HG03135 (cell line): ENCODE results near the gene FBLN2.
"Not testable (repeated sequence)": the region's sequence is repeated elsewhere in the genome, so short reads cannot be mapped to it uniquely, and the experiment has no call there.

ENCODE experiments used
- ATAC-seq: cut with Tn5 transposase; IDR thresholded peaks from one replicate; pipeline ENCODE4 v1.9.1; 2021; ENCODE audit warnings: mild to moderate bottlenecking, moderate library complexity; ENCODE audit not compliant: unreplicated experiment

Gene FBLN2

GRCh38 chr3:13548696-13549622 is at the start of gene FBLN2:
Gene FBLN2 (plus strand): TSS chr3:13549125. CDS start chr3:13570356, 21,231 bp downstream.
- no peak for ATAC-seq

DNA sequence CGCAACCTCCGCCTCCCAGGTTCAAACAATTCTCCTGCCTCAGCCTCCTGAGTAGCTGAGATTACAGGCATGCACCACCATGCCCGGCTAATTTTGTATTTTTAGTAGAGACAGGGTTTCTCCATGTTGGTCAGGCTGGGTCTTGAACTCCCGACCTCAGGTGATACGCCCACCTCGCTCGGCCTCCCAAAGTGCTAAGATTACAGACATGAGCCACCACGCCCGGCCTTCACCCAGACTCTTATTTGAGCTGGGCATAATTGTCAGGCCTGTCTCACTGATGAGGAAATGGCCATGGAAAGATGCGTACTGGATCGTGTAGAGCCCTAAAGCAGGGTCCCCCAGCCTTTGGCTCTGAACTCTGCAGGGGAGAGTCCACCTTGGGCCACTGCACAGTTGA is 49.7 kb upstream of the FBLN2 start:
- not testable (repeated sequence) for ATAC-seq

DNA sequence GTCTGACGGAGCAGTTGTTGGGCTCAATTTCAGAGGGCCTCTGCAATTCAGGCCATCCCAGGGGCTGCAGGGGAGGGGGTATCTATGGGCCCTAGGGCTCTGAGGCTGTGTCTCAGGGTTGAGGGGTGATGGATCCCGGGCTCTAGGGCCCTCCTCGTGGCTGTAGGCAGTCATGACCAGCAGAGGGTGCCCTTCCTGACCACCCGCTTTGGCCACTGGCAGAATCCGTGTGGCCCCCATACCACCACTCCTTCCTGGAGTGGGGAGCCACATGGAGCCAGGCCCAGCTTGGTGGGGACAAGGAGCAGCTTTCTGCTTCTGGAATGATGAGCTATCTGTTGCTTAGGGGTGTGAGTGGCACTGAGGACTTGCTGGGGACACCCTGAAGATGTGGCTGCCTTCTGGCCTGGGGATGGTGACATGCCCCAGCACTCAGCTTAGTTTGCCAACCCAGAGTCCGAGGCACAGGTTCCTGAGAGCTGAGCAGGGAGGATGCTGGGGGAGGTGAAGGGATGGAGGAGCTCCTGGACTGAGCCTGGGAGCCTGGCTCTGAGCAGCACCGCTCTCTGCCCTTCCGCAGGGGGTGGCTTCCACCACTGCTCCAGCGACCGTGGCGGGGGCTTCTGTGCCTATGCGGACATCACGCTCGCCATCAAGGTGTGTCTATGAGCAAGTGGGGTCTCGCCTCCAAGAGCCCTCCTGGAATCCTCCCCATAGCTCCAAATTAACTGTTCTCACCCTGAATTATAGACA is 48.6 kb upstream of the FBLN2 start:
- ATAC-seq, result no peak

DNA sequence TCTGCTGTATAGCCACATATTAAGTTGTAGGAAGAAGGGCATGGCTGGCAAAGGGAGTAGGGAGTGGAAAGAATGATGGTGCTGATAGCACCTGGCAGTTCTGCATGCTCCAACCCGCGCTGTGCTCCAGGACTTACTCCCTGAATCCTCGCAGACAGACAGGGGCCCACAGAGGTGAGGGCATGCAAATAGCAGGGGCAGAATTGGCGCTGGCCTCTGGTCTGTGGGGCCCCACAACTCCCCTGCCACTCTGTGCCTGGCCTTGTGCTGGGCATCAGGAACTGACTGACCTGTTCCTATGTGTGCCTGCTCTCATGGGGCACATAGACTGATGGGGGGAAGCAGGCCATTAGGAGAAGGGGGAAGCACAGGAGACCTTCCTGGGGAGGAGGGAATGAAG is 47.9 kb upstream of the FBLN2 start:
- ATAC-seq, result no peak

DNA sequence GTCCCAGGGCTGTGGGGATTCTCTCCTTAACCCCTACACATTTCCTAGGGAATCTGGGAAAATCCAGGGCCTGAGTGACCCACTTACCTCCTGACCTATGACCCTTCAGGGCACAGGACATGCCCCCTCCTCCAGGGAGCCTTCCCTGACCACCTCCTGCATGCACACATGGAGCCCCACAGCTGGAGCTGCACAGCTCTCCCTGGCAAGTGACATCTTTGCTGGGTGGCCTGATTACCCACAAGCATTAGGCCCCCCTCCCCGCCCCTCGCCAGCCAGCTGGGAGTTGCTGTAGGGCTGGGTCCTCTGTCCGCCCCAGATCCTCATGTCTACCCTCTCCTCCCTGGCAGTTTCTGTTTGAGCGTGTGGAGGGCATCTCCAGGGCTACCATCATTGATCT is 47.4 kb upstream of the FBLN2 start:
- ATAC-seq, result no peak

- ATAC-seq, result no peak
These were observed 46.8 kb upstream of the FBLN2 start for GRCh38 chr3:13501958-13502790.

DNA sequence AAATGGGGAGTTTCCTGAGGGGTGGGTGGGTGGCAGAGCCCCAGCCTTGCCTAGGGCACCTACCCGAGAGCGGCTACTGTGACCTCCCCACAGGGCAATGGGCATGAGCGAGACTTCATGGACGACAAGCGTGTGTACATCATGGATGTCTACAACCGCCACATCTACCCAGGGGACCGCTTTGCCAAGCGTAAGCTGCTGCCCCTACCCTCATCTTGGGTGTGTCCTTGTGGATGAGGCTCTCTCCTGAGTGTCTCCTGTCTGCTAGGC is 46.2 kb upstream of the FBLN2 start:
- no peak for ATAC-seq

DNA sequence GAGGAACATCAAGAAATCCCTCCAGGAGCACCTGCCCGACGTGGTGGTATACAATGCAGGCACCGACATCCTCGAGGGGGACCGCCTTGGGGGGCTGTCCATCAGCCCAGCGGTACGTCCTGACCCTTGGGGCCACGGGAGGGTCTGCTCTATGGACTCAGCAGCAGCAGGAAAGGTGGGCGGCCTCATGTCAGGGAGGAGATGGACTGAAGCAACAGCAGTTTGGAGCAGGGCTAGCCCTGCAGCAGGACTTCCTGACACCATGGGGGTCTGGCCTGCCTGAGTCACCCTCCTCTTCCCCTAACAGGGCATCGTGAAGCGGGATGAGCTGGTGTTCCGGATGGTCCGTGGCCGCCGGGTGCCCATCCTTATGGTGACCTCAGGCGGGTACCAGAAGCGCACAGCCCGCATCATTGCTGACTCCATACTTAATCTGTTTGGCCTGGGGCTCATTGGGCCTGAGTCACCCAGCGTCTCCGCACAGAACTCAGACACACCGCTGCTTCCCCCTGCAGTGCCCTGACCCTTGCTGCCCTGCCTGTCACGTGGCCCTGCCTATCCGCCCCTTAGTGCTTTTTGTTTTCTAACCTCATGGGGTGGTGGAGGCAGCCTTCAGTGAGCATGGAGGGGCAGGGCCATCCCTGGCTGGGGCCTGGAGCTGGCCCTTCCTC is 44.6 kb upstream of the FBLN2 start:
- ATAC-seq, result no peak

GRCh38 chr3:13505147-13506130 is 43.5 kb upstream of the FBLN2 start:
- no peak for ATAC-seq

GRCh38 chr3:13506239-13506638 is 42.7 kb upstream of the FBLN2 start:
- ATAC-seq, result no peak

DNA sequence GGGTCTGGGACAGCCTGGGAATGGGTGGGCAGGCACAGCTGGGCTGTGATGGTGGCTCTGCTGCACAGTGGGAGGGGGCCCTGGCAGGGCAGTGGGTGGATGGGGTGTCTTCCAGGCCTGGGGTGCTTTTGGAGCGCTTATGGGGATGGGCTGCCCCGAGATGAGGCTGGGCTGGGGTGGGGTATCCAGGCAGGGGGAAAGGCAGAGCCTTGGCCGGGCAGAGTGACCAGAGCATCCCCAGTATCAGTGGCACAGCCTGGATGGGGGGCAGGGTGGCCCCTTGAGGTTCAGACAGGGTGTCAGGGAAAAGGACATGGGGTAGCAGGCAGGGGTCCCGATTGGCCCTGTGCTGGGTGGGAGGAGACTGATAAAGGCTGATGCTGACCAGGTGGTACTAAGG is 42.2 kb upstream of the FBLN2 start:
- no peak for ATAC-seq

GRCh38 chr3:13507247-13507569 is 41.7 kb upstream of the FBLN2 start:
- no peak for ATAC-seq

DNA sequence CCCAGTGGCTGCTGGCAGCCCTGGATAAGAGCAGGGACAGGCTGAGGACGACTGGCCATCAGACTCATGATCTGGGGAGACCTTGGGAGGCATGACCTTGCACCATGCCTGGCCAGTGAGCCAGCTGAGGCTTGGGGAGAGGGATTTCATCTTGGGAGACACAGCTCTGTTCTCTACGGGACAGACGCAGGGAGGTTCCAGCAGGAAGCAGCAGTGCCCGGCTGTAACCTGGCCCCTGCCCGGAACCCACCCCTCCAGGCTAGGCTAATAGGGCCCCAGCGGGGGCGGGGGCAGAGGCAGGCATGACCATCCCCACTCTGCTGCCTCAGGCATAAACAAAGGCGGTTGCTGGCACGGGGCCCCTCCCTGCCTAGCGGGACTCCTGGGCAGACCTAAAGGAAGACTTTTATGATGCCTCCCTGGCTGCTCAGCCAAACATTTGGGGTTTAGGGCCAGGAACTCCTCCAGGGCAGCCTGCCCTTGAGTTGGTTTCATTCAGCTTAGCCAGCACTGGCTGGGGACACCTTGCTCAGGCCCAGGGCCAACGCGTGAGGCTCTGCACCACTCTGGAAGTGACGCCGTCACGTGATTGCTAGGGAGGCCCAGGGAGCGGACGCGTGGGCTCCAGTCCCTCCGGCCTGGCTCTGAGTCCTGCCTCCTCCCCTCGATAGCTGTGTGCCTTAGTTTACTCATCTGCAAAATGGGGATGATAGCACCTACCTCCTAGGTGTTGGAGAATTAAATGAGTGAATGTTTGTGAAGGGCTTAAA is 41.2 kb upstream of the FBLN2 start:
- ATAC-seq, result no peak

- ATAC-seq, result no peak
These were observed 40.4 kb upstream of the FBLN2 start for GRCh38 chr3:13508496-13508895.

- no peak for ATAC-seq
These were observed 39.7 kb upstream of the FBLN2 start for GRCh38 chr3:13509059-13509815.

- ATAC-seq, result no peak
These were observed 39.1 kb upstream of the FBLN2 start for GRCh38 chr3:13509816-13510192.

DNA sequence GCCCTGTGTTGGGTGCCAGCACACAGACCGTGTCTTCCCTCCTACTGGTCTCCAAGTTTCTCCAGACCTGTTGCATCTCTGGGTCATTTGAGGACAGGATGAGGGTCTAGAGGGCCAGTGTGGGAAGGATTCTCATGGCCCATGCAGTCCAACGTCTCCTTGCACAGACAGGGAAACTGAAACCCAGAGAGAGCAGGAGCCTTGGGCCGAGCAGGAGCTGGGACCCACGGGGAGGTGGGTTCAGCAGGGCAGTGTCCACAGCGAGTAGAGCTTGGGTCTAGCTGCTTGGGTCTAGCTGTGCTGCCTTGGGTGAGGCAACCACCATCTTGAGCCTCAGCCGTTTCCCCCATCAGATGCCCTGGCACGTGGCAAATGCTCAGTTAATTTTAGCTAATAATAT is 36.5 kb upstream of the FBLN2 start:
- ATAC-seq, result no peak
